GM18507 (cell line): ENCODE measurements around the gene NOVA2.

Experiments used
- DNase-seq: peaks from one replicate; pipeline ENCODE4 v3.0.0; 2011; ENCODE audit warnings: low read depth; ENCODE audit not compliant: insufficient read length; ENCODE audit errors: extremely low spot score
- FAIRE-seq: peaks from 2 replicates; lab custom pipeline; 2011; peaks lifted over from hg19 to GRCh38; lab: Jason Lieb, UNC

The NOVA2 gene

GRCh38 chr19:46002678-46003275, 29.1 kb upstream of the NOVA2 start:
- no peak for FAIRE-seq
- no peak for DNase-seq

GRCh38 chr19:46000491-46001246, 27.0 kb upstream of the NOVA2 start:
- peak; percentile 76 for DNase-seq
- FAIRE-seq = peak; percentile 74

- DNase-seq (no peak), FAIRE-seq (no peak)
Observed at GRCh38 chr19:45999653-46000121, 26.0 kb upstream of the NOVA2 start.

GRCh38 chr19:45998834-45999233, 25.2 kb upstream of the NOVA2 start:
- FAIRE-seq = no peak
- no peak for DNase-seq

GRCh38 chr19:45996933-45997332, 23.3 kb upstream of the NOVA2 start:
- no peak for FAIRE-seq
- no peak for DNase-seq

- no peak for FAIRE-seq
- DNase-seq = no peak
Observed at GRCh38 chr19:45995715-45996385, 22.2 kb upstream of the NOVA2 start.

GRCh38 chr19:45994998-45995714, 21.5 kb upstream of the NOVA2 start, which contains the start of gene CCDC61:
CCDC61 (plus strand) TSS chr19:45995467; CDS start chr19:46003019, 7,552 bp downstream.
- FAIRE-seq = peak; percentile 99
- peak; percentile 97 for DNase-seq

- FAIRE-seq (no peak), DNase-seq (no peak)
Observed at GRCh38 chr19:45994456-45994997, 20.9 kb upstream of the NOVA2 start.

GRCh38 chr19:45990113-45990728, 16.6 kb upstream of the NOVA2 start:
- FAIRE-seq (no peak), DNase-seq (no peak)

- DNase-seq (no peak), FAIRE-seq (no peak)
Observed at GRCh38 chr19:45985321-45985720, 11.7 kb upstream of the NOVA2 start.

- FAIRE-seq = no peak
- DNase-seq = no peak
Observed at GRCh38 chr19:45981350-45981749, 7.7 kb upstream of the NOVA2 start.

- DNase-seq = no peak
- FAIRE-seq = no peak
Observed at GRCh38 chr19:45978156-45978555, 4.5 kb upstream of the NOVA2 start.

- DNase-seq = no peak
- FAIRE-seq = no peak
Observed at GRCh38 chr19:45976178-45976577, 2.5 kb upstream of the NOVA2 start.

GRCh38 chr19:45975306-45976070, 1.8 kb upstream of the NOVA2 start:
- no peak for FAIRE-seq
- no peak for DNase-seq

- DNase-seq (no peak), FAIRE-seq (no peak)
Observed at GRCh38 chr19:45972947-45973540, 621 bp downstream of the NOVA2 start.

- no peak for FAIRE-seq
- no peak for DNase-seq
Observed at GRCh38 chr19:45972081-45972946, 1.4 kb downstream of the NOVA2 start.

- FAIRE-seq (no peak), DNase-seq (no peak)
Observed at GRCh38 chr19:45971260-45971902, 2.3 kb downstream of the NOVA2 start.
